Esophagus muscularis mucosa (tissue), 4 donors: Measurements from ENCODE around the gene PZP. TPM values are rescaled to one million over a fixed set of nuclear protein-coding genes. Genes with fewer than 3 reads are reported as not detected.
A peak's percentile ranks its signal among the peaks of the same experiment; 100 is the strongest.
"Not testable (repeated sequence)": the region's sequence is repeated elsewhere in the genome, so short reads cannot be mapped to it uniquely, and the experiment has no call there.

Source experiments
- DNase-seq: peaks from one replicate; pipeline ENCODE4 v3.0.0-alpha.2; 2017; ENCODE audit errors: extremely low spot score
- H3K27ac ChIP-seq, 4 donors: fragments of 200-600 bp; sonication (generic); replicated peaks in 1 of 4; 1 replicate in 3 of 4; 2 replicates in 1 of 4; pipeline ENCODE4 v1.5.1; 2016 to 2019; ENCODE audit warnings: mild to moderate bottlenecking in 1 of 4
- H3K27me3 ChIP-seq, 4 donors: fragments of 200-600 bp; sonication (generic); one replicate each; pipeline versions ENCODE4 v1.5.1 to v1.6.0; 2016 to 2019
- H3K36me3 ChIP-seq, 4 donors: fragments of 200-600 bp; sonication (generic); one replicate each; pipeline ENCODE4 v1.5.1; 2016 to 2019
- H3K4me1 ChIP-seq, 4 donors: fragments of 200-600 bp; sonication (generic); one replicate each; pipeline ENCODE4 v1.5.1; 2016 to 2019
- H3K4me3 ChIP-seq, 4 donors: fragments of 200-600 bp; sonication (generic); 1 replicate in 2 of 4; 2 replicates in 2 of 4; pipeline ENCODE4 v1.5.1; 2016 to 2019; ENCODE audit warnings: mild to moderate bottlenecking in 4 of 4, moderate library complexity in 1 of 4
- H3K9me3 ChIP-seq, 4 donors: fragments of 200-600 bp; sonication (generic); 1 replicate in 3 of 4; 2 replicates in 1 of 4; pipeline ENCODE4 v1.5.1; 2016 to 2019
- CTCF ChIP-seq, 3 experiments: fragments of 200-600 bp in 2 of 3; fragments of 450-650 bp in 1 of 3; sonication (generic) in 2 of 3; IDR thresholded peaks; one replicate each; pipeline ENCODE4 v1.5.1; 2017 to 2019; ENCODE audit warnings: antibody characterized with exemption in 3 of 3, mild to moderate bottlenecking in 2 of 3, moderate library complexity in 1 of 3
- EP300 ChIP-seq: sonication (generic); formaldehyde crosslinking; IDR thresholded peaks from one replicate; pipeline ENCODE4 v1.6.1; 2017; ENCODE audit warnings: antibody characterized with exemption
- POLR2A ChIP-seq: fragments of 450-650 bp; IDR thresholded peaks from one replicate; pipeline ENCODE4 v1.6.1; 2017; ENCODE audit warnings: antibody characterized with exemption, moderate library complexity, mild to moderate bottlenecking, low read depth
- POLR2AphosphoS5 ChIP-seq, 2 donors: sonication (generic); formaldehyde crosslinking; IDR thresholded peaks; one replicate each; pipeline ENCODE4 v1.6.1; 2017; ENCODE audit warnings: antibody characterized with exemption in 2 of 2
- WGBS: methylation state at CpG from one replicate; pipeline ENCODE4 v1.1.5; 2018; 5-methylcytosine and 5-hydroxymethylcytosine counted together
- intact Hi-C: fragments of 100-400 bp; cut with DNase I; formaldehyde crosslinking; loops from one replicate; pipeline ENCODE4 v1.15.1; 2023
- total RNA-seq, 4 donors: library from RNA; depleted of rRNA; stranded (reverse); fragments of >200 nt; gene quantifications; one replicate each; pipeline versions ENCODE4 v1.1.0 to v1.2.1, GENCODE V29; 2016

The PZP gene
- total RNA-seq, 4 donors from 2014 or later: 0.06 to 1.2 TPM; not detected in 2

DNA sequence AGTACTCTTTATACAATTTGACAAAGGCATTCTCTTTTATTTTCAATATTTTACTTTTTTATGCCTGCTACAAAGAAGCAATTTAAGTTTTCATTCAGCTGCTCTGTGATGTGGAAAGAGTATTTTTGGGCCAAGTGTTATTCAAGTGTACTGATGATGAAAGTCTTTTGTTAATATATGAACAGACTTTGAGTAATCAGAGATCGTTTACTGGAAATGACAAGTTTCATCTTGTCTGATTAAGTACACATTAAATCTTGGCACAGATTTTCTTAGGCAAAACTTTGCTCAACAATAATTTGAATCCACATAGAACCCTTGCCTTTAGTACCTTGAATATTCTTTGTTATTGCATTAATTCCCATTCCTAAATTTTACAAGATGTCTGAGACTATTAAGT is 13.3 kb upstream of the PZP start:
- peak overlapping the region in 2 of 4 donors; percentile 31 to 54 for H3K27ac ChIP-seq
- 16% methylated on average over 1 of the region's 1 CpG for WGBS
- no peaks in the 10 kb centered on the region for H3K27me3 ChIP-seq
- intact Hi-C loops: no loop called here
- DNase-seq: no peak
- peak in 1 of 2 donors; percentile 25 for TF ChIP-seq POLR2AphosphoS5 (IDR thresholded peaks at IDR 0.05)
- TF ChIP-seq EP300: no peak
- peaks cover 0 to 15% (median 7%) of the 10 kb centered on the region in 4 donors for H3K4me1 ChIP-seq
- H3K9me3 ChIP-seq: no peaks in the 10 kb centered on the region
- no peaks in the 10 kb centered on the region for H3K36me3 ChIP-seq
- no peak overlapping the region for H3K4me3 ChIP-seq

DNA sequence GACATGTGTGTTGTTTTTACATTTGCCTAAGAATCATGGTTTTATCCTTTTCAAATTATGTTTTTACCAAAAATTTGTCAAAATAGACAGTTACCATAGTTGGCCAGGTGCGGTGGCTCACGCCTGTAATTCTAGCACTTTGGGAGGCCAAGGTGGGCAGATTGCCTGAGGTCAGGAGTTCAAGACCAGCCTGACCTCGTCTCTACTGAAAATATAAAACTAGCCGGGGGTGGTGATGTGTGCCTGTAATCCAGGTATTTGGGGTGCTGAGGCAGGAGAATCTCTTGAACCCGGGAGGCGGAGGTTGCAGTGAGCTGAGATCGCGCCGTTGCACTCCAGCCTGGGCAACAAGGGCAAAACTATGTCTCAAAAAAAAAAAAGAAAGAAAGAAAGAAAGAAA is 12.8 kb upstream of the PZP start:
- H3K4me1 ChIP-seq: peaks cover 0 to 15% (median 7%) of the 10 kb centered on the region in 4 donors
- intact Hi-C loops, H3K27ac ChIP-seq, H3K4me3 ChIP-seq, DNase-seq, H3K36me3 ChIP-seq, H3K27me3 ChIP-seq, H3K9me3 ChIP-seq: not testable (repeated sequence)
- WGBS: 58% methylated on average over 9 of the region's 9 CpGs

DNA sequence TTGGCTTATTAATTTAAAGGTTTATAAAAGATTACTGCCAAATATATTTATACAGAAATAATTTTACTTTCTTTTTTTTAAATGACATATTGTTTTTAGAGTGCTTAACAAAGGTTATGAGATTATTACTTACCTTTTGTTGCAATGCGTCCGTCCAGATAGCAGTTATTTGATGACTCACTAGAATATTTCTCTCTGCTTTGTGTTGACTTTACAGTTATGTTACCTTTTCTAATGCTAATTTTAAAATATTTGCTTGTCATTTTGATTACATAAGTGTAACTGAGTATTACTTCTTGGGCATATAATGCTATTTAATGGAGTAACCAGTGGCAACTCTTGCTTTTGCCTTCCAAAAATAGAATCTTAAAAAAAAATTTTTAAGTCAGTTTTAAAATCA is 6.3 kb upstream of the PZP start:
- intact Hi-C loops: no loop called here
- 79% methylated on average over 2 of the region's 2 CpGs for WGBS
- no peaks in the 10 kb centered on the region for H3K9me3 ChIP-seq
- H3K27ac ChIP-seq: no peak overlapping the region
- H3K36me3 ChIP-seq: no peaks in the 10 kb centered on the region
- no peaks in the 10 kb centered on the region for H3K27me3 ChIP-seq
- H3K4me3 ChIP-seq: no peak overlapping the region
- DNase-seq: no peak
- H3K4me1 ChIP-seq: no peaks in the 10 kb centered on the region
- TF ChIP-seq POLR2A: no peak
- TF ChIP-seq CTCF (IDR thresholded peaks at IDR 0.05): no peak
- no peak for TF ChIP-seq EP300
- no peak for TF ChIP-seq POLR2AphosphoS5 (IDR thresholded peaks at IDR 0.05)

GRCh38 chr12:9211687-9212086 is 3.5 kb upstream of the PZP start:
- no CpG with 5 or more reads among the region's 1 CpG for WGBS
- intact Hi-C loops: no loop called here
- H3K4me1 ChIP-seq: no peaks in the 10 kb centered on the region
- no peaks in the 10 kb centered on the region for H3K36me3 ChIP-seq
- H3K27ac ChIP-seq: no peak overlapping the region
- no peaks in the 10 kb centered on the region for H3K27me3 ChIP-seq
- H3K4me3 ChIP-seq: no peak overlapping the region
- no peak for DNase-seq
- TF ChIP-seq EP300: no peak
- no peaks in the 10 kb centered on the region for H3K9me3 ChIP-seq

GRCh38 chr12:9204380-9204779 is 3.8 kb downstream of the PZP start:
- no peaks in the 10 kb centered on the region for H3K4me1 ChIP-seq
- no peaks in the 10 kb centered on the region for H3K9me3 ChIP-seq
- no peaks in the 10 kb centered on the region for H3K36me3 ChIP-seq
- TF ChIP-seq EP300 (no peak), CTCF (IDR thresholded peaks at IDR 0.05) (no peak), POLR2AphosphoS5 (IDR thresholded peaks at IDR 0.05) (no peak), POLR2A (no peak)
- 72% methylated on average over 3 of the region's 3 CpGs for WGBS
- intact Hi-C loops: no loop called here
- no peak for DNase-seq
- no peak overlapping the region for H3K4me3 ChIP-seq
- H3K27ac ChIP-seq: no peak overlapping the region
- no peaks in the 10 kb centered on the region for H3K27me3 ChIP-seq

DNA sequence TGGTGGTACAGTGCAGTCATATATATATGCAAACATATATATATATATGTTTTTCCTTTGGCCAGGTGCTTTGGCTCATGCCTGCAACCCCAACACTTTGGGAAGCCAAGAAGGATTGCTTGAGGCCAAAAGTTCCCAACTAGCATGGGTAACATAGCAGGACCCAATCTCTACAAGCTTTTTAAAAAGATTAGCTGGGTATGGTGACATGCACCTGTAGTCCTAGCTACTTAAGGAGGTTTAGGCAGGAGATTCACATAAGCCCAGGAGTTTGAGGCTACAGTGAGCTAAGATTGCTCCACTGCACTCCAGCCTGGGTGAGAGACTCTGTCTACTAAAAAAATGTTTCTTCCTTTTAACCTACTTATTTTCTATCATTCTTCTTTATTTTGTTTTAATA is 10.2 kb downstream of the PZP start:
- TF ChIP-seq POLR2A: no peak
- no peak for TF ChIP-seq CTCF (IDR thresholded peaks at IDR 0.05)
- no peak for TF ChIP-seq POLR2AphosphoS5 (IDR thresholded peaks at IDR 0.05)
- no peak for TF ChIP-seq EP300
- DNase-seq: no peak

More for the DNA sequence above, 10.2 kb downstream of the PZP start:
- Histone ChIP-seq H3K9me3 (no peaks in the 10 kb centered on the region), H3K27ac (no peak overlapping the region), H3K36me3 (no peaks in the 10 kb centered on the region), H3K4me3 (no peak overlapping the region), H3K4me1 (no peaks in the 10 kb centered on the region), H3K27me3 (no peaks in the 10 kb centered on the region)
- intact Hi-C loops: no loop called here
